HepG2 (cell line): ENCODE results near the gene FOSL2. TPM values are rescaled to one million over a fixed set of nuclear protein-coding genes. Genes with fewer than 3 reads are reported as not detected.

Source experiments
- FOXM1 ChIP-seq: sonication (generic); formaldehyde crosslinking; IDR thresholded peaks from 2 replicates; pipeline ENCODE4 v1.5.0; 2020; ENCODE audit warnings: missing genetic modification reagents
- FOXP1 ChIP-seq, 2 experiments: fragments of 450-650 bp in 1 of 2; IDR thresholded peaks; 2 replicates each; pipeline ENCODE4 v1.6.1; 2017 to 2018; ENCODE audit warnings: antibody characterized with exemption in 1 of 2
- KLF13 ChIP-seq: sonication (generic); formaldehyde crosslinking; IDR thresholded peaks from 2 replicates; pipeline ENCODE4 v1.4.0; 2020; ENCODE audit warnings: mild to moderate bottlenecking, missing genetic modification reagents
- RAD21 ChIP-seq: fragments of 450-650 bp; formaldehyde crosslinking; IDR thresholded peaks from 2 replicates; pipeline ENCODE4 v1.5.0; 2020; ENCODE audit warnings: mild to moderate bottlenecking
- ZNF253 ChIP-seq: sonication (generic); formaldehyde crosslinking; IDR thresholded peaks from 2 replicates; pipeline ENCODE4 v1.8.0; 2022; ENCODE audit warnings: mild to moderate bottlenecking, missing genetic modification reagents, borderline replicate concordance
- ZNF616 ChIP-seq: sonication (generic); formaldehyde crosslinking; IDR thresholded peaks from 2 replicates; pipeline ENCODE4 v1.5.0; 2020; ENCODE audit warnings: low read depth, mild to moderate bottlenecking, missing genetic modification reagents
- ZNF790 ChIP-seq: sonication (generic); formaldehyde crosslinking; IDR thresholded peaks from 2 replicates; pipeline ENCODE4 v1.8.0; 2022; ENCODE audit warnings: missing genetic modification reagents, mild to moderate bottlenecking, borderline replicate concordance
- ZNF841 ChIP-seq: sonication (generic); formaldehyde crosslinking; IDR thresholded peaks from 2 replicates; pipeline ENCODE4 v1.8.1; 2023; ENCODE audit warnings: missing genetic modification reagents, borderline replicate concordance
- ZSCAN31 ChIP-seq: sonication (generic); formaldehyde crosslinking; IDR thresholded peaks from 2 replicates; pipeline ENCODE4 v1.5.0; 2020; ENCODE audit warnings: low read depth, mild to moderate bottlenecking, missing genetic modification reagents
- polyA plus RNA-seq, 8 experiments: library from polyadenylated mRNA; depleted of rRNA in 3 of 8; stranded (reverse) in 7 of 8; unstranded in 1 of 8; fragments of >200 nt; fragmentation: Illumina TruSeq in 4 of 8; extraction: Trizol in 4 of 8; gene quantifications; 2 replicates each; pipeline versions ENCODE4 v1.2.1 to v1.2.3, GENCODE V29; 2011 to 2016; ENCODE audit warnings: low read depth in 4 of 8, missing spikeins in 1 of 8, mixed read lengths in 1 of 8; ENCODE audit not compliant: insufficient read depth in 1 of 8
- total RNA-seq, 5 experiments: library from RNA; depleted of rRNA; stranded (reverse); fragments of >200 nt; fragmentation: Illumina TruSeq; extraction: Trizol; gene quantifications; 2 replicates each; pipeline ENCODE4 v1.2.3, GENCODE V29; 2016; ENCODE audit warnings: low read depth in 1 of 5
- TF ChIP-seq, protein P1 (sequence below): sonication (generic); formaldehyde crosslinking; IDR thresholded peaks from 2 replicates; pipeline ENCODE4 v1.4.0; 2020; ENCODE audit warnings: mild to moderate bottlenecking, missing genetic modification reagents
- TF ChIP-seq, protein P2 (sequence below): sonication (generic); IDR thresholded peaks from 2 replicates; pipeline ENCODE4 v1.6.1; 2016; ENCODE audit warnings: low read depth, borderline replicate concordance
- TF ChIP-seq, protein P3 (sequence below): IDR thresholded peaks from 2 replicates; pipeline ENCODE4 v1.6.1; 2018; ENCODE audit warnings: missing genetic modification reagents
- TF ChIP-seq, protein P4 (sequence below): sonication (generic); formaldehyde crosslinking; conservative IDR thresholded peaks from 2 replicates; pipeline ENCODE4 v1.8.1; 2023; ENCODE audit warnings: missing genetic modification reagents
- TF ChIP-seq, protein P5 (sequence below): sonication (generic); formaldehyde crosslinking; IDR thresholded peaks from 2 replicates; pipeline ENCODE4 v1.4.0; 2020; ENCODE audit warnings: missing genetic modification reagents
- TF ChIP-seq, protein P6 (sequence below): sonication (generic); formaldehyde crosslinking; conservative IDR thresholded peaks from 2 replicates; pipeline ENCODE4 v1.8.0; 2022; ENCODE audit warnings: low read depth, missing genetic modification reagents

FOSL2 gene
- total and polyA plus RNA-seq, 2 of the 13 experiments (the other 11 are each of a cell fraction or from before 2014, with no cell fraction given) = 3.4 to 18.1 TPM

DNA sequence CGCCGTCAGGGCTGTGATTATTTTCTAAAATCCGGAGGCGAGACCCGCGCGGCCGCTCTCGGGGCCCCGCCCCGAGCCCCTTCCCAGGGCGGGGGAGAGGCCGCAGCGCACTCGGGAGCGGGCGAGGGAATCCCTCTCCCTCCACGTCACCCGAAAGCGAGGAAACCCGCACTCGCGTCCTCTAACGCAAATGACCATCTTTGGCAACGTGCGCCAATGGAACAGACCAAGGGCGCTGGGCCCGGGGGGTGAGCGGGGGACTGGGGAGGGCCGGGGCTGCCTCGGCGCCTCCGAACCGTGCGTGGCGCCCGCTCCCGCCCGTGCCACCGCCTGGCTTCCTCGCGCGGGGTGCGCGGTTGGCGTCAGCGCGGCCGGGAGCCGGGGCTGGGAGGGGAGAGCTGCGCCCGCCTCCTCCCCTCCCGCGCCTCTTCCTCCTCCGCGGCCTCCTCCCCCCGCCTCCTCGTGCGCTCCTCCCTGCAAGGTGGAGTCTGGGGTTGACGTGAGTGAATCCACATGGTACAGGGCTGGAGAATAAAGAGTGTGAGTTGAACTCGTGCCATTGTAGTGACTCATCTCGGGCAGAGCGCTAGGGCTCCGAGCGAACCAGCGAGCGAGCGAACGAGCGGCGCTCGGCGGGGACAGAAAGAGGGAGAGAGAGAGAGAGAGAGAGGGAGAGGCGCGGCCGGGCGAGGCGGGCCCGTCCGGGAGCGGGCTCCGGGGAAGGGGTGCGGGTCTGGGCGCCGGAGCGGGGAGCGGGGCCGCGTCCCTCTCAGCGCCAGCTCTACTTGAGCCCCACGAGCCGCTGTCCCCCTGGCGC, at the start of gene FOSL2 (continued):
- TF ChIP-seq ZNF253 = peak; percentile 48; the same call in 1 of the 2 replicates
- peak; percentile 87; the same call in 1 of the 2 replicates for TF ChIP-seq ZNF790 (CRISPR knock-in tag)
- TF ChIP-seq KLF13 (CRISPR knock-in tag) = no peak
- TF ChIP-seq, protein P1, sequence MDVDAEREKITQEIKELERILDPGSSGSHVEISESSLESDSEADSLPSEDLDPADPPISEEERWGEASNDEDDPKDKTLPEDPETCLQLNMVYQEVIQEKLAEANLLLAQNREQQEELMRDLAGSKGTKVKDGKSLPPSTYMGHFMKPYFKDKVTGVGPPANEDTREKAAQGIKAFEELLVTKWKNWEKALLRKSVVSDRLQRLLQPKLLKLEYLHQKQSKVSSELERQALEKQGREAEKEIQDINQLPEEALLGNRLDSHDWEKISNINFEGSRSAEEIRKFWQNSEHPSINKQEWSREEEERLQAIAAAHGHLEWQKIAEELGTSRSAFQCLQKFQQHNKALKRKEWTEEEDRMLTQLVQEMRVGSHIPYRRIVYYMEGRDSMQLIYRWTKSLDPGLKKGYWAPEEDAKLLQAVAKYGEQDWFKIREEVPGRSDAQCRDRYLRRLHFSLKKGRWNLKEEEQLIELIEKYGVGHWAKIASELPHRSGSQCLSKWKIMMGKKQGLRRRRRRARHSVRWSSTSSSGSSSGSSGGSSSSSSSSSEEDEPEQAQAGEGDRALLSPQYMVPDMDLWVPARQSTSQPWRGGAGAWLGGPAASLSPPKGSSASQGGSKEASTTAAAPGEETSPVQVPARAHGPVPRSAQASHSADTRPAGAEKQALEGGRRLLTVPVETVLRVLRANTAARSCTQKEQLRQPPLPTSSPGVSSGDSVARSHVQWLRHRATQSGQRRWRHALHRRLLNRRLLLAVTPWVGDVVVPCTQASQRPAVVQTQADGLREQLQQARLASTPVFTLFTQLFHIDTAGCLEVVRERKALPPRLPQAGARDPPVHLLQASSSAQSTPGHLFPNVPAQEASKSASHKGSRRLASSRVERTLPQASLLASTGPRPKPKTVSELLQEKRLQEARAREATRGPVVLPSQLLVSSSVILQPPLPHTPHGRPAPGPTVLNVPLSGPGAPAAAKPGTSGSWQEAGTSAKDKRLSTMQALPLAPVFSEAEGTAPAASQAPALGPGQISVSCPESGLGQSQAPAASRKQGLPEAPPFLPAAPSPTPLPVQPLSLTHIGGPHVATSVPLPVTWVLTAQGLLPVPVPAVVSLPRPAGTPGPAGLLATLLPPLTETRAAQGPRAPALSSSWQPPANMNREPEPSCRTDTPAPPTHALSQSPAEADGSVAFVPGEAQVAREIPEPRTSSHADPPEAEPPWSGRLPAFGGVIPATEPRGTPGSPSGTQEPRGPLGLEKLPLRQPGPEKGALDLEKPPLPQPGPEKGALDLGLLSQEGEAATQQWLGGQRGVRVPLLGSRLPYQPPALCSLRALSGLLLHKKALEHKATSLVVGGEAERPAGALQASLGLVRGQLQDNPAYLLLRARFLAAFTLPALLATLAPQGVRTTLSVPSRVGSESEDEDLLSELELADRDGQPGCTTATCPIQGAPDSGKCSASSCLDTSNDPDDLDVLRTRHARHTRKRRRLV (CRISPR knock-in tag) = no peak
- no peak for TF ChIP-seq FOXP1 (IDR thresholded peaks at IDR 0.05)
- peak; percentile 50 for TF ChIP-seq FOXP1 (CRISPR knock-in tag; IDR thresholded peaks at IDR 0.05)
- 0 out of 2 replicates have a peak, but pooled peaks have one; percentile 27 for TF ChIP-seq ZSCAN31 (CRISPR knock-in tag)
- TF ChIP-seq, protein P2, sequence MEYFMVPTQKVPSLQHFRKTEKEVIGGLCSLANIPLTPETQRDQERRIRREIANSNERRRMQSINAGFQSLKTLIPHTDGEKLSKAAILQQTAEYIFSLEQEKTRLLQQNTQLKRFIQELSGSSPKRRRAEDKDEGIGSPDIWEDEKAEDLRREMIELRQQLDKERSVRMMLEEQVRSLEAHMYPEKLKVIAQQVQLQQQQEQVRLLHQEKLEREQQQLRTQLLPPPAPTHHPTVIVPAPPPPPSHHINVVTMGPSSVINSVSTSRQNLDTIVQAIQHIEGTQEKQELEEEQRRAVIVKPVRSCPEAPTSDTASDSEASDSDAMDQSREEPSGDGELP = peak; percentile 78; the same call in 1 of the 2 replicates
- no peak for TF ChIP-seq FOXM1 (CRISPR knock-in tag)
- TF ChIP-seq, protein P3, sequence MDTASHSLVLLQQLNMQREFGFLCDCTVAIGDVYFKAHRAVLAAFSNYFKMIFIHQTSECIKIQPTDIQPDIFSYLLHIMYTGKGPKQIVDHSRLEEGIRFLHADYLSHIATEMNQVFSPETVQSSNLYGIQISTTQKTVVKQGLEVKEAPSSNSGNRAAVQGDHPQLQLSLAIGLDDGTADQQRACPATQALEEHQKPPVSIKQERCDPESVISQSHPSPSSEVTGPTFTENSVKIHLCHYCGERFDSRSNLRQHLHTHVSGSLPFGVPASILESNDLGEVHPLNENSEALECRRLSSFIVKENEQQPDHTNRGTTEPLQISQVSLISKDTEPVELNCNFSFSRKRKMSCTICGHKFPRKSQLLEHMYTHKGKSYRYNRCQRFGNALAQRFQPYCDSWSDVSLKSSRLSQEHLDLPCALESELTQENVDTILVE (CRISPR knock-in tag) = peak; percentile 92
- TF ChIP-seq, protein P4, sequence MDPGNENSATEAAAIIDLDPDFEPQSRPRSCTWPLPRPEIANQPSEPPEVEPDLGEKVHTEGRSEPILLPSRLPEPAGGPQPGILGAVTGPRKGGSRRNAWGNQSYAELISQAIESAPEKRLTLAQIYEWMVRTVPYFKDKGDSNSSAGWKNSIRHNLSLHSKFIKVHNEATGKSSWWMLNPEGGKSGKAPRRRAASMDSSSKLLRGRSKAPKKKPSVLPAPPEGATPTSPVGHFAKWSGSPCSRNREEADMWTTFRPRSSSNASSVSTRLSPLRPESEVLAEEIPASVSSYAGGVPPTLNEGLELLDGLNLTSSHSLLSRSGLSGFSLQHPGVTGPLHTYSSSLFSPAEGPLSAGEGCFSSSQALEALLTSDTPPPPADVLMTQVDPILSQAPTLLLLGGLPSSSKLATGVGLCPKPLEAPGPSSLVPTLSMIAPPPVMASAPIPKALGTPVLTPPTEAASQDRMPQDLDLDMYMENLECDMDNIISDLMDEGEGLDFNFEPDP (CRISPR knock-in tag) = 0 out of 2 replicates have a peak, but pooled peaks have one; percentile 6
- TF ChIP-seq, protein P5, sequence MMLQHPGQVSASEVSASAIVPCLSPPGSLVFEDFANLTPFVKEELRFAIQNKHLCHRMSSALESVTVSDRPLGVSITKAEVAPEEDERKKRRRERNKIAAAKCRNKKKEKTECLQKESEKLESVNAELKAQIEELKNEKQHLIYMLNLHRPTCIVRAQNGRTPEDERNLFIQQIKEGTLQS (CRISPR knock-in tag) = peak; percentile 100
- TF ChIP-seq, protein P6, sequence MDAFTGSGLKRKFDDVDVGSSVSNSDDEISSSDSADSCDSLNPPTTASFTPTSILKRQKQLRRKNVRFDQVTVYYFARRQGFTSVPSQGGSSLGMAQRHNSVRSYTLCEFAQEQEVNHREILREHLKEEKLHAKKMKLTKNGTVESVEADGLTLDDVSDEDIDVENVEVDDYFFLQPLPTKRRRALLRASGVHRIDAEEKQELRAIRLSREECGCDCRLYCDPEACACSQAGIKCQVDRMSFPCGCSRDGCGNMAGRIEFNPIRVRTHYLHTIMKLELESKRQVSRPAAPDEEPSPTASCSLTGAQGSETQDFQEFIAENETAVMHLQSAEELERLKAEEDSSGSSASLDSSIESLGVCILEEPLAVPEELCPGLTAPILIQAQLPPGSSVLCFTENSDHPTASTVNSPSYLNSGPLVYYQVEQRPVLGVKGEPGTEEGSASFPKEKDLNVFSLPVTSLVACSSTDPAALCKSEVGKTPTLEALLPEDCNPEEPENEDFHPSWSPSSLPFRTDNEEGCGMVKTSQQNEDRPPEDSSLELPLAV (CRISPR knock-in tag) = no peak
- TF ChIP-seq RAD21 (CRISPR knock-in tag) = peak; percentile 53
- TF ChIP-seq ZNF616 (CRISPR knock-in tag) = peak; percentile 85
- TF ChIP-seq ZNF841 (CRISPR knock-in tag) = peak; percentile 27; the same call in 1 of the 2 replicates
